NB4 (cell line): ENCODE measurements around the gene CA9.
A peak's percentile ranks its signal among the peaks of the same experiment; 100 is the strongest.

Experiments
- DNase-seq: peaks from one replicate; pipeline ENCODE4 v3.0.0; 2010; ENCODE audit warnings: low read depth
- H3K4me3 ChIP-seq: one replicate; pipeline ENCODE4 v1.5.1; 2011; ENCODE audit warnings: mild to moderate bottlenecking, low read depth, low read length, moderate library complexity
- CTCF ChIP-seq: IDR thresholded peaks from one replicate; pipeline ENCODE4 v1.5.1; 2012; ENCODE audit warnings: low read depth, low read length
- MAX ChIP-seq: IDR thresholded peaks from 2 replicates; pipeline ENCODE4 v1.6.1; 2011; ENCODE audit warnings: low read depth, low read length
- MYC ChIP-seq: IDR thresholded peaks from 2 replicates; pipeline ENCODE4 v1.6.1; 2011; ENCODE audit warnings: low read depth, low read length
- POLR2A ChIP-seq: IDR thresholded peaks from 2 replicates; pipeline ENCODE4 v1.6.1; 2011; ENCODE audit warnings: mild to moderate bottlenecking; ENCODE audit not compliant: insufficient read length; ENCODE audit errors: extremely low read depth

The CA9 gene

GRCh38 chr9:35729700-35730485, 56.2 kb downstream of the CA9 start:
- peak overlapping the region; percentile 90 for H3K4me3 ChIP-seq
- peak; percentile 70 for DNase-seq
- TF ChIP-seq MYC (no peak), CTCF (peak; percentile 35), POLR2A (no peak)

GRCh38 chr9:35730486-35730854, 56.7 kb downstream of the CA9 start:
- H3K4me3 ChIP-seq: peak overlapping the region; percentile 90
- TF ChIP-seq CTCF (no peak), POLR2A (no peak), MYC (no peak), MAX (no peak)
- no peak for DNase-seq
